Natural killer cell (primary cell): ENCODE measurements around the gene PODNL1. TPM values are rescaled to one million over a fixed set of nuclear protein-coding genes. Genes with fewer than 3 reads are reported as not detected.

Experiments used
- ATAC-seq, 3 donors: fragments of 150-1000 bp in 2 of 3; fragments of 200-7000 bp in 1 of 3; cut with Tn5 transposase; 1 replicate in 1 of 3; 2 replicates in 2 of 3; pipeline ENCODE4 v1.10.0; 2021; ENCODE audit warnings: mild to moderate bottlenecking in 2 of 3, moderate library complexity in 2 of 3
- DNase-seq, 2 donors: peaks; one replicate each; pipeline versions ENCODE4 v3.0.0 to v3.0.0-alpha.2; 2013 to 2021; ENCODE audit warnings: mixed read lengths in 1 of 2
- H3K27ac ChIP-seq: one replicate; pipeline ENCODE4 v1.5.1; 2013; ENCODE audit warnings: mild to moderate bottlenecking, low read length
- H3K27me3 ChIP-seq: one replicate; pipeline ENCODE4 v1.6.1; 2013; ENCODE audit warnings: low read length; ENCODE audit not compliant: control insufficient read depth, insufficient read depth
- H3K36me3 ChIP-seq: one replicate; pipeline ENCODE4 v1.6.1; 2013; ENCODE audit warnings: low read length; ENCODE audit not compliant: control insufficient read depth, insufficient read depth
- H3K4me1 ChIP-seq: one replicate; pipeline ENCODE4 v1.6.1; 2013; ENCODE audit warnings: low read length; ENCODE audit not compliant: control insufficient read depth, insufficient read depth
- H3K4me3 ChIP-seq: one replicate; pipeline ENCODE4 v1.5.1; 2013; ENCODE audit warnings: low read length
- H3K9me3 ChIP-seq: one replicate; pipeline ENCODE4 v1.6.1; 2013; ENCODE audit warnings: low read length; ENCODE audit not compliant: control insufficient read depth, insufficient read depth
- H3K27ac Mint-ChIP-seq, 2 donors: one replicate each; pipeline ENCODE4 v1.8.0; 2022; ENCODE audit warnings: mild to moderate bottlenecking in 2 of 2, mixed read lengths in 2 of 2, moderate library complexity in 1 of 2
- H3K27me3 Mint-ChIP-seq, 2 donors: one replicate each; pipeline ENCODE4 v1.8.0; 2022; ENCODE audit warnings: low read depth in 2 of 2, mixed read lengths in 2 of 2
- H3K36me3 Mint-ChIP-seq: one replicate; pipeline ENCODE4 v1.8.0; 2022; ENCODE audit warnings: mixed read lengths
- H3K4me1 Mint-ChIP-seq, 2 donors: one replicate each; pipeline ENCODE4 v1.8.0; 2022; ENCODE audit warnings: mixed read lengths in 2 of 2
- H3K4me3 Mint-ChIP-seq: one replicate; pipeline ENCODE4 v1.8.0; 2022; ENCODE audit warnings: mild to moderate bottlenecking, moderate library complexity, mixed read lengths
- H3K9me3 Mint-ChIP-seq, 2 donors: one replicate each; pipeline ENCODE4 v1.8.0; 2022; ENCODE audit warnings: mixed read lengths in 2 of 2
- CTCF ChIP-seq: fragments of 200-600 bp; IDR thresholded peaks from one replicate; pipeline ENCODE4 v1.8.0; 2022; ENCODE audit warnings: antibody characterized with exemption
- WGBS: methylation state at CpG from one replicate; pipeline ENCODE4 v1.1.7; 2013; ENCODE audit warnings: missing lambda C conversion rate; ENCODE audit not compliant: insufficient coverage; 5-methylcytosine and 5-hydroxymethylcytosine counted together
- intact Hi-C: fragments of 100-400 bp; cut with micrococcal nuclease; formaldehyde crosslinking; loops from one replicate; pipeline ENCODE4 v1.14.2; 2022
- total RNA-seq, 4 donors: library from RNA; stranded (reverse); fragments of 120-200 nt in 1 of 4; gene quantifications; one replicate each; pipeline versions ENCODE4 v1.2.3 to v1.2.4, GENCODE V29; 2013 to 2022

Gene PODNL1
- total RNA-seq, 3 donors from 2014 or later (not counting 1 experiment from before 2014, with no cell fraction given): 0.61 TPM; not detected in 2

- WGBS: 28% methylated on average over 29 of the region's 29 CpGs
- Histone ChIP-seq H3K36me3 (no peaks in the 10 kb centered on the region), H3K27me3 (peaks cover 9% of the 10 kb centered on the region), H3K4me3 (no peak overlapping the region), H3K9me3 (no peaks in the 10 kb centered on the region), H3K4me1 (peaks cover 11% of the 10 kb centered on the region), H3K27ac (no peak overlapping the region)
- Mint-ChIP-seq H3K4me3 (no peak overlapping the region), H3K27ac (no peak overlapping the region), H3K27me3 (peaks cover 0 to 16% of the 10 kb centered on the region in 2 donors), H3K9me3 (no peaks in the 10 kb centered on the region), H3K36me3 (no peaks in the 10 kb centered on the region), H3K4me1 (peaks cover 0 to 6% of the 10 kb centered on the region in 2 donors)
- ATAC-seq (no peak), DNase-seq (no peak)
- intact Hi-C loops: no loop called here
- no peak for TF ChIP-seq CTCF
Observed at GRCh38 chr19:13937479-13938300, 527 bp downstream of the PODNL1 start.

- H3K27me3 Mint-ChIP-seq: peaks cover 0 to 16% of the 10 kb centered on the region in 2 donors
- ATAC-seq (no peak), DNase-seq (no peak)
- Histone ChIP-seq H3K36me3 (no peaks in the 10 kb centered on the region), H3K27ac (no peak overlapping the region), H3K4me3 (no peak overlapping the region), H3K27me3 (peaks cover 9% of the 10 kb centered on the region), H3K9me3 (no peaks in the 10 kb centered on the region), H3K4me1 (peaks cover 11% of the 10 kb centered on the region)
- H3K4me3 Mint-ChIP-seq: no peak overlapping the region
- WGBS: 90% methylated on average over 19 of the region's 22 CpGs
- H3K4me1 Mint-ChIP-seq: peaks cover 0 to 6% of the 10 kb centered on the region in 2 donors
- H3K36me3 Mint-ChIP-seq: no peaks in the 10 kb centered on the region
- H3K9me3 Mint-ChIP-seq: no peaks in the 10 kb centered on the region
- H3K27ac Mint-ChIP-seq: no peak overlapping the region
- no peak for TF ChIP-seq CTCF
- intact Hi-C loops: no loop called here
Observed at GRCh38 chr19:13935765-13936510, 2.3 kb downstream of the PODNL1 start.

- Mint-ChIP-seq H3K4me1 (peaks cover 0 to 6% of the 10 kb centered on the region in 2 donors), H3K27ac (no peak overlapping the region), H3K27me3 (peaks cover 0 to 16% of the 10 kb centered on the region in 2 donors), H3K9me3 (no peaks in the 10 kb centered on the region), H3K36me3 (no peaks in the 10 kb centered on the region), H3K4me3 (no peak overlapping the region)
- intact Hi-C loops: no loop called here
- DNase-seq (no peak), ATAC-seq (peak in 1 of 3 donors; percentile 22)
- TF ChIP-seq CTCF: no peak
- Histone ChIP-seq H3K27ac (no peak overlapping the region), H3K36me3 (no peaks in the 10 kb centered on the region), H3K4me1 (peaks cover 11% of the 10 kb centered on the region), H3K9me3 (no peaks in the 10 kb centered on the region), H3K4me3 (no peak overlapping the region), H3K27me3 (peaks cover 9% of the 10 kb centered on the region)
- 93% methylated on average over 2 of the region's 2 CpGs for WGBS
Observed at GRCh38 chr19:13934785-13935109, 3.5 kb downstream of the PODNL1 start.
